K562 (cell line): ENCODE data around the gene FAM200B. TPM values are rescaled to one million over a fixed set of nuclear protein-coding genes. Genes with fewer than 3 reads are reported as not detected.

Source experiments
- ASH1L ChIP-seq: fragments of 450-650 bp; IDR thresholded peaks from 2 replicates; pipeline ENCODE4 v1.6.1; 2018; ENCODE audit warnings: borderline replicate concordance, mild to moderate bottlenecking, low read depth; ENCODE audit not compliant: partially characterized antibody
- ATF1 ChIP-seq, 2 experiments: fragments of 450-650 bp in 1 of 2; IDR thresholded peaks; 2 replicates each; pipeline ENCODE4 v1.6.1; 2016; ENCODE audit warnings: missing compliant biosample characterization in 1 of 2, missing genetic modification characterization in 1 of 2
- GABPB1 ChIP-seq: sonication (generic); formaldehyde crosslinking; IDR thresholded peaks from 2 replicates; pipeline ENCODE4 v1.8.0; 2022; ENCODE audit warnings: mild to moderate bottlenecking, missing genetic modification reagents
- HEY1 ChIP-seq: fragments of 250-450 bp; sonication (Bioruptor Pico); IDR thresholded peaks from 2 replicates; pipeline ENCODE4 v1.5.0; 2020; ENCODE audit warnings: mild to moderate bottlenecking, moderate library complexity, borderline replicate concordance
- IRF1 ChIP-seq: sonication (generic); formaldehyde crosslinking; IDR thresholded peaks from 2 replicates; pipeline ENCODE4 v1.8.0; 2022; ENCODE audit warnings: missing genetic modification reagents, mild to moderate bottlenecking, borderline replicate concordance
- KAT7 ChIP-seq: sonication (generic); formaldehyde crosslinking; IDR thresholded peaks from 2 replicates; pipeline ENCODE4 v1.8.0; 2022; ENCODE audit warnings: missing genetic modification reagents, mild to moderate bottlenecking, borderline replicate concordance
- LCOR ChIP-seq: sonication (generic); formaldehyde crosslinking; IDR thresholded peaks from 2 replicates; pipeline ENCODE4 v1.8.0; 2022; ENCODE audit warnings: mild to moderate bottlenecking, missing genetic modification reagents
- MCM5 ChIP-seq: fragments of 450-650 bp; IDR thresholded peaks from 2 replicates; pipeline ENCODE4 v1.6.1; 2016; ENCODE audit warnings: low read depth
- NRF1 ChIP-seq, 2 experiments: fragments of 450-650 bp; IDR thresholded peaks in 1 of 2; conservative IDR thresholded peaks in 1 of 2; 2 replicates each; pipeline ENCODE4 v1.6.1; 2014; ENCODE audit warnings: mild to moderate bottlenecking in 2 of 2
- TAF1 ChIP-seq: IDR thresholded peaks from 2 replicates; pipeline ENCODE4 v1.6.1; 2011; ENCODE audit warnings: mild to moderate bottlenecking, low read length, moderate library complexity; ENCODE audit not compliant: insufficient read depth, control insufficient read depth, severe bottlenecking; ENCODE audit errors: extremely low read depth
- polyA plus RNA-seq, 8 experiments: library from polyadenylated mRNA; depleted of rRNA in 4 of 8; stranded (reverse) in 5 of 8; unstranded in 3 of 8; fragments of >200 nt; fragmentation: Nextera tagmentation in 2 of 8; fragmentation: Illumina TruSeq in 1 of 8; extraction: Ambion mirVana in 2 of 8; extraction: Trizol in 1 of 8; gene quantifications; 2 replicates each; pipeline versions ENCODE4 v1.2.1 to v1.2.3, GENCODE V29; 2011 to 2014; ENCODE audit warnings: inconsistent platforms in 1 of 8, missing spikeins in 1 of 8
- total RNA-seq, 7 experiments: library from RNA; depleted of rRNA in 6 of 7; stranded (reverse); fragments of >200 nt in 6 of 7; fragmentation: Illumina TruSeq in 2 of 7; extraction: Trizol in 2 of 7; gene quantifications; 2 replicates each; pipeline versions ENCODE4 v1.2.1 to v1.2.3, GENCODE V29; 2011 to 2021; ENCODE audit warnings: low replicate concordance in 1 of 7

FAM200B gene
- total and polyA plus RNA-seq, 9 of the 15 experiments (the other 6 are each of a cell fraction or from before 2014, with no cell fraction given): 17.4 to 48.0 (median 25.5) TPM

DNA sequence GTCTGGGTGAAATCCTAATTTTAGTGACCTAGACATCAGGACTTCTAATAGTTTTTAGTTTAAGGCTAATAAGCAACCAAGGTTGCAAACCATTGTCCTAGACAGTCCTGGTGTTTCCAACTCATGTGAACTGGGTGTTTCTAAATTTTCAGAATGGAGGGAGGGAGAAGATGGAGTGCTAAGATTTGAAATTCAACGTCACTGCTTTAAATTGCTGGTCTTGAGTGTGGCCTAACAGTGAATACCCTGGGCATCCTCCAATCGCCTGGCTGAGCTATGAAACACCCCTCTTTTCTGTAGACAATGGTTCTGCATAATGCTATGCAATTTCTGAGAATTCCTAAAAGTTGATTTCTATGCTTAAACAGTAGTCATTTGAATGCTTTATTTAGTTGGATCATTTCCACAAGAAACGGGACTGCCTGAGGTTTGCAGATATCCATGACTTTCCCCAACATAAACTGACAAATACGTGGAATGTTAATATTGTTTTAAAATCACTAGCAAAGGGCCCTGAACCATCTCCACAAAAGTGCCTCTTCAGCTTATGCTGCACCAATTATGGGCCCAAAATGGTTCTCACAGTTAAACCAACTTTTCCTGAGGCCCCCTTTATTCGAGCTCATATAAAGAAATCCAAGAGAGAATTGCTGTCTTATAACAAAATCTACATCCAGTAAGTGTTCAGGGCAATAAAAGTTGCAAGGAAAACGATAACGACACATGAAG, 27.6 kb upstream of the FAM200B start (continued):
- TF ChIP-seq IRF1 (CRISPR knock-in tag) (no peak), ATF1 (CRISPR knock-in tag; IDR thresholded peaks at IDR 0.05) (no peak), ATF1 (tag; IDR thresholded peaks at IDR 0.05) (peak; percentile 84), HEY1 (no peak), TAF1 (peak; percentile 18), NRF1 (conservative IDR thresholded peaks at IDR 0.05 in 1 of 2, IDR thresholded peaks at IDR 0.05 in 1 of 2) (peak; percentile 56 to 65), ASH1L (no peak), LCOR (CRISPR knock-in tag) (no peak), KAT7 (no peak), MCM5 (no peak), GABPB1 (CRISPR knock-in tag) (no peak)
